ENCODE results near the gene CAPNS1.
"Not testable (repeated sequence)": the region's sequence is repeated elsewhere in the genome, so short reads cannot be mapped to it uniquely, and the experiment has no call there.

CAPNS1 gene

GRCh38 chr19:36183245-36183628 lies 43.4 kb downstream of the CAPNS1 start:
- no peaks in the 10 kb centered on the region for H4K20me1 ChIP-seq (ENCODE audit: insufficient read depth, low read length)
- no peaks in the 10 kb centered on the region for H3K79me2 ChIP-seq (ENCODE audit: low read length)
- no peaks in the 10 kb centered on the region for H3K27me3 ChIP-seq (replicated peaks; ENCODE audit: insufficient read depth, low read length)
- H2AFZ ChIP-seq (ENCODE audit: low read length): no peak overlapping the region
- no peaks in the 10 kb centered on the region for H3K36me3 ChIP-seq (replicated peaks; ENCODE audit: insufficient read depth, low read length)
- no peak overlapping the region for H3K4me2 ChIP-seq (ENCODE audit: low read depth, low read length)
- no peaks in the 10 kb centered on the region for H3K9me3 ChIP-seq (replicated peaks; ENCODE audit: insufficient read depth, low read length)
- H3K27ac ChIP-seq (ENCODE audit: low read length): no peak overlapping the region
- no peak overlapping the region for H3K4me3 ChIP-seq (ENCODE audit: low read length)
- H3K9ac ChIP-seq (ENCODE audit: low read length): no peak overlapping the region
- H3K9me2 ChIP-seq (replicated peaks; ENCODE audit: insufficient read depth, low read length): no peaks in the 10 kb centered on the region
- no peaks in the 10 kb centered on the region for H3K4me1 ChIP-seq (ENCODE audit: low read length)
- TF ChIP-seq EZH2phosphoT487 (IDR thresholded peaks at IDR 0.05; ENCODE audit: low read length) (no peak), CTCF (IDR thresholded peaks at IDR 0.05; ENCODE audit: low read length) (no peak), EZH2 (optimal IDR thresholded peaks at IDR 0.05; ENCODE audit: low read depth, low read length) (no peak)
- no peak for DNase-seq
- no peaks in the 10 kb centered on the region for H3F3A ChIP-seq (ENCODE audit: insufficient read depth, low read length)

- not testable (repeated sequence) for H3K79me2 ChIP-seq (ENCODE audit: low read length); H3K9me2 ChIP-seq (replicated peaks; ENCODE audit: insufficient read depth, low read length); H3K4me1 ChIP-seq (ENCODE audit: low read length); H2AFZ ChIP-seq (ENCODE audit: low read length); H4K20me1 ChIP-seq (ENCODE audit: insufficient read depth, low read length); H3F3A ChIP-seq (ENCODE audit: insufficient read depth, low read length); H3K9ac ChIP-seq (ENCODE audit: low read length); H3K27ac ChIP-seq (ENCODE audit: low read length); H3K4me3 ChIP-seq (ENCODE audit: low read length); H3K36me3 ChIP-seq (replicated peaks; ENCODE audit: insufficient read depth, low read length); H3K27me3 ChIP-seq (replicated peaks; ENCODE audit: insufficient read depth, low read length); H3K4me2 ChIP-seq (ENCODE audit: low read depth, low read length); H3K9me3 ChIP-seq (replicated peaks; ENCODE audit: insufficient read depth, low read length); DNase-seq
Observed at GRCh38 chr19:36186722-36187121, 46.9 kb downstream of the CAPNS1 start.

DNA sequence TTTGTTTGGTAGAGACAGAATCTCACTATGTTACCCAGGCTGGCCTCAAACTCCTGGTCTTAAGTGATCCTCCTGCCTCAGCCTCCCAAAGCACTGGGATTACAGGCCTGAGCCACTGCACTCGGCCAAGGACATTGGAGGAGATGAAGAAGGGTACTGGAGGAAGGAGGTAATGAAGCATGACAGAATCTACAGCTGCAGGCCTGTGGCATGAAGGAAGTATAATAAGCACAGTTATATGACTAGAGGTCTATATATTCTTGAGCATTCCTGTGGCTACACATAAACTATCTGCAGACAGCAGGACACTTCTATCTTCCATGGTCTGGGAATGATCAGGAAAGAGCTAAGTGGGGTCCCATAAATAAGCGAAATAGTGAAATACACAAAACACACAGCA lies 56.4 kb downstream of the CAPNS1 start:
- no peak overlapping the region for H3K4me2 ChIP-seq (ENCODE audit: low read depth, low read length)
- no peak overlapping the region for H3K27ac ChIP-seq (ENCODE audit: low read length)
- H3K9me2 ChIP-seq (replicated peaks; ENCODE audit: insufficient read depth, low read length): no peaks in the 10 kb centered on the region
- no peaks in the 10 kb centered on the region for H3K27me3 ChIP-seq (replicated peaks; ENCODE audit: insufficient read depth, low read length)
- no peak for DNase-seq
- no peaks in the 10 kb centered on the region for H4K20me1 ChIP-seq (ENCODE audit: insufficient read depth, low read length)
- H3K4me3 ChIP-seq (ENCODE audit: low read length): no peak overlapping the region
- no peaks in the 10 kb centered on the region for H3K9me3 ChIP-seq (replicated peaks; ENCODE audit: insufficient read depth, low read length)
- H3K36me3 ChIP-seq (replicated peaks; ENCODE audit: insufficient read depth, low read length): no peaks in the 10 kb centered on the region
- no peak overlapping the region for H3K9ac ChIP-seq (ENCODE audit: low read length)
- no peaks in the 10 kb centered on the region for H3K4me1 ChIP-seq (ENCODE audit: low read length)
- H2AFZ ChIP-seq (ENCODE audit: low read length): no peak overlapping the region
- no peak for TF ChIP-seq EZH2 (optimal IDR thresholded peaks at IDR 0.05; ENCODE audit: low read depth, low read length)
- no peak for TF ChIP-seq CTCF (IDR thresholded peaks at IDR 0.05; ENCODE audit: low read length)
- no peak for TF ChIP-seq EZH2phosphoT487 (IDR thresholded peaks at IDR 0.05; ENCODE audit: low read length)
- H3K79me2 ChIP-seq (ENCODE audit: low read length): no peaks in the 10 kb centered on the region
- H3F3A ChIP-seq (ENCODE audit: insufficient read depth, low read length): no peaks in the 10 kb centered on the region

- no peaks in the 10 kb centered on the region for H3F3A ChIP-seq (ENCODE audit: insufficient read depth, low read length)
- H3K4me2 ChIP-seq (ENCODE audit: low read depth, low read length): no peak overlapping the region
- no peak for DNase-seq
- H3K9me2 ChIP-seq (replicated peaks; ENCODE audit: insufficient read depth, low read length): no peaks in the 10 kb centered on the region
- H3K27me3 ChIP-seq (replicated peaks; ENCODE audit: insufficient read depth, low read length): no peaks in the 10 kb centered on the region
- TF ChIP-seq EZH2phosphoT487 (IDR thresholded peaks at IDR 0.05; ENCODE audit: low read length): no peak
- TF ChIP-seq CTCF (IDR thresholded peaks at IDR 0.05; ENCODE audit: low read length): no peak
- no peak for TF ChIP-seq EZH2 (optimal IDR thresholded peaks at IDR 0.05; ENCODE audit: low read depth, low read length)
- no peak overlapping the region for H3K4me3 ChIP-seq (ENCODE audit: low read length)
- H3K4me1 ChIP-seq (ENCODE audit: low read length): no peaks in the 10 kb centered on the region
- H3K9ac ChIP-seq (ENCODE audit: low read length): no peak overlapping the region
- no peaks in the 10 kb centered on the region for H3K9me3 ChIP-seq (replicated peaks; ENCODE audit: insufficient read depth, low read length)
- no peak overlapping the region for H2AFZ ChIP-seq (ENCODE audit: low read length)
- no peak overlapping the region for H3K27ac ChIP-seq (ENCODE audit: low read length)
- H4K20me1 ChIP-seq (ENCODE audit: insufficient read depth, low read length): no peaks in the 10 kb centered on the region
- H3K79me2 ChIP-seq (ENCODE audit: low read length): no peaks in the 10 kb centered on the region
- H3K36me3 ChIP-seq (replicated peaks; ENCODE audit: insufficient read depth, low read length): no peaks in the 10 kb centered on the region
Observed at GRCh38 chr19:36198119-36198518, 58.3 kb downstream of the CAPNS1 start.
